Measurements from ENCODE around the gene NUDT8. TPM values are rescaled to one million over a fixed set of nuclear protein-coding genes. Genes with fewer than 3 reads are reported as not detected.

NUDT8 gene
- total RNA-seq, 1 donor from 2014 or later: 6.2 TPM

- DNase-seq (ENCODE audit: low spot score in 2 of 2, unreplicated experiment in 2 of 2): no peak
- TF ChIP-seq CTCF (IDR thresholded peaks at IDR 0.05; ENCODE audit: unreplicated experiment): no peak
- Mint-ChIP-seq H3K36me3 (no peaks in the 10 kb centered on the region), H3K4me1 (peaks cover 13% of the 10 kb centered on the region), H3K4me3 (no peak overlapping the region), H3K9me3 (no peaks in the 10 kb centered on the region), H3K27ac (no peak overlapping the region), H3K27me3 (ENCODE audit: low read depth) (peaks cover 32% of the 10 kb centered on the region)
These were observed 24.5 kb upstream of the NUDT8 start for GRCh38 chr11:67654225-67654624.

- Mint-ChIP-seq H3K27ac (peak overlapping the region; percentile 45), H3K36me3 (no peaks in the 10 kb centered on the region), H3K4me3 (no peak overlapping the region), H3K4me1 (peaks cover 7% of the 10 kb centered on the region), H3K9me3 (no peaks in the 10 kb centered on the region), H3K27me3 (ENCODE audit: low read depth) (peaks cover 41% of the 10 kb centered on the region)
- no peak for DNase-seq (ENCODE audit: low spot score in 2 of 2, unreplicated experiment in 2 of 2)
- no peak for TF ChIP-seq CTCF (IDR thresholded peaks at IDR 0.05; ENCODE audit: unreplicated experiment)
These were observed 23.5 kb upstream of the NUDT8 start for GRCh38 chr11:67652965-67653845.

- TF ChIP-seq CTCF (IDR thresholded peaks at IDR 0.05; ENCODE audit: unreplicated experiment): no peak
- Mint-ChIP-seq H3K4me1 (peaks cover 7% of the 10 kb centered on the region), H3K27me3 (ENCODE audit: low read depth) (peaks cover 47% of the 10 kb centered on the region), H3K9me3 (no peaks in the 10 kb centered on the region), H3K27ac (peak overlapping the region; percentile 45), H3K36me3 (no peaks in the 10 kb centered on the region), H3K4me3 (no peak overlapping the region)
- no peak for DNase-seq (ENCODE audit: low spot score in 2 of 2, unreplicated experiment in 2 of 2)
These were observed 22.4 kb upstream of the NUDT8 start for GRCh38 chr11:67651976-67652781.

GRCh38 chr11:67649634-67650510, 20.1 kb upstream of the NUDT8 start:
- no peaks in the 10 kb centered on the region for H3K36me3 Mint-ChIP-seq
- no peak for DNase-seq (ENCODE audit: low spot score in 2 of 2, unreplicated experiment in 2 of 2)
- peaks cover 7% of the 10 kb centered on the region for H3K4me1 Mint-ChIP-seq
- TF ChIP-seq CTCF (IDR thresholded peaks at IDR 0.05; ENCODE audit: unreplicated experiment): no peak
- peaks cover 55% of the 10 kb centered on the region for H3K27me3 Mint-ChIP-seq (ENCODE audit: low read depth)
- no peak overlapping the region for H3K27ac Mint-ChIP-seq
- H3K9me3 Mint-ChIP-seq: no peaks in the 10 kb centered on the region
- H3K4me3 Mint-ChIP-seq: no peak overlapping the region

Data from mesothelial cell of epicardium (in vitro differentiated cells).